ENCODE data around the gene SORL1-AS1.

Gene SORL1-AS1

DNA sequence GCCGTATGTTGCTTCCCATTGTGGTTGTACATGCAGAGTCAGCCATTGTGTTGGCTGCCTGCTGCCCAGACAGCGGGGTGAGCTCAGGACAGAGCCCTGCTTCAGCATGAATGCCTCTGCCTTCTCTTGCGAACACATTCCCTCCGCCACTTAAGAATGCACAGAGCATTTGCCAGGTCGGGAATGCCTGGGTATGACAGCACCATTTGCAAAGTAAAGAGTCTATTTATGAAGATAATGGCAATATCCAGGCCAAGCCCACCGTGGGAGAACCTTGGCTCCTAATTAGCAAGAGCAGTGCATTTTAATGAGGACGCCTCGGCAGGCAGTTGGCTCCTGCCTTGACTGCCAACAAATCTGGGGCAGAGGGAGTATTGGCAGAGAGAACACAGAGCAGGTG lies 63.1 kb downstream of the SORL1-AS1 start:
- DNase-seq (ENCODE audit: low read depth) = no peak
